COLO829 (cell line): Measurements from ENCODE around the gene FMNL3.

Experiments
- DNase-seq: peaks from one replicate; pipeline ENCODE4 v3.0.0; 2012; ENCODE audit warnings: low spot score

The FMNL3 gene

DNA sequence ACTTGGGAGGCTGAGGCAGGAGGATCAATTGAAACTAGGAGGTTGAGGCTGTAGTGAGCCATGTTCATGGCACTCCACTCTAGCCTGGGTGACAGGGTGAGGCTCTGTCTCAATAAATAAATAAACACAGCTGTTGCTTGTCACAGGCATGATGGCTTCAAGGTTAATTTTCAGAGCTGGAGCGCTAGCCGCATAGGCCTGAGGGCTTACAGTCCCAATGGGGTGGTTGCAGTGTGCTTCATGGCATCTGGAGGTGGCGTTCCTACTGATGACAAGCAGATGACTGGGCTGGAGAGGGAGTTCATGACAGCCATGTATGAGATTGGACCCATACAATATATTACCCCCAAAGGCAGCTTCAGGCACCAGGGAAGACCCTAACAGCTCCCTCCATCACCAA, 1.6 kb upstream of the FMNL3 start:
- no peak for DNase-seq

DNA sequence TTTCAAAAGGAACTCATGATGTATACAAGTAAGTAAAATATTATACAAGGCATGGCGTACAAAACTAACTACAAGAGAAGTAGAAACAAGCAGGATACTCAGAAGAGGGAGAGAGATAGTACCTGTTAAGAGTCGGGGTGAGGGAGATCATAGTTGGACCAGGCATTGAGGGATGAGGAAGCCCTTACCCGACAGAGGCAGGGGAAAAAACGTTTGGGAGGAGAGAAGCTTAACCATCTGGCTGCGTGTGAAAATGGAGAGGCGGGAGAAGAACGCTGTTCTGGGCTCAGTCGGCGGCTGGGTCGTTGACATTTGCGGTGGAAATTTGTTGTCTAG, 575 bp upstream of the FMNL3 start:
- no peak for DNase-seq

DNA sequence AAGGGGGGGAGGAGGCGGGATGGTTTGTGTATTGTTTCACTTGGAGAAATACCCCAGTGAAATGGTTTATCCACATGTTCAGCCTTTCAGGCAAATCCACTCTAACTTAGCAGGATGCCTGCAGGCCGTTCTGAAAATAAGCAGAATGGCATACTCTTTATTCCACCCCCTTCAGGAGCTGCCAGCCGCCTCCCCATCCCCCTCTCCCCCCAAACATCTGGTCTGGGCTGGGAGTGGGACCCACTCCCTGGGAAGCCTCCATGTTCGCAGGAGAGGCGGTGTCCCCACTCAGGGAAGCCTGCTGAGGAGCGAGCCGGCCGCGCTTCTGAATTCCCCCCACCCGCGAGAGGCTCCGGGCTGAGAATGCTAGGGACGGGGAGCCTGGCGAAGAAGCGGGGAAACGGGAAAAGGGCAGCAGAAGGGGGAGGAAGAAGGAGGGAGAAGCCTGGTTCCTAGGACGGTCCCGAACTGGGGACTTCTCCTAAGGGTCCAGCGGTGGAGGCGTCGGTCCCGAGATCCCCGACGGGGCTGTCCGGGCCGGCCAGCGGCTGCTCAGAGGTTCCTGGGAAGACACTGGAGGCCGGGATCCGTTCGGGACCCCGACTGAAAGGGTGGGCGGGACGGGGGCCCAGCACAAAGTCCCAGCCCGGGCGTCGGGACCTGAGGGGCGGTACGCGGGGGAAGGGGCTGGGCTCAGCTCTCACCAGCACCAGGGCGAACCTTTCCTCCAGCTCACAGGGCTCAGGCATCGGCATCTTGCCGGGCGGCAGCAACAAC, 666 bp downstream of the FMNL3 start:
- peak; percentile 20 for DNase-seq

DNA sequence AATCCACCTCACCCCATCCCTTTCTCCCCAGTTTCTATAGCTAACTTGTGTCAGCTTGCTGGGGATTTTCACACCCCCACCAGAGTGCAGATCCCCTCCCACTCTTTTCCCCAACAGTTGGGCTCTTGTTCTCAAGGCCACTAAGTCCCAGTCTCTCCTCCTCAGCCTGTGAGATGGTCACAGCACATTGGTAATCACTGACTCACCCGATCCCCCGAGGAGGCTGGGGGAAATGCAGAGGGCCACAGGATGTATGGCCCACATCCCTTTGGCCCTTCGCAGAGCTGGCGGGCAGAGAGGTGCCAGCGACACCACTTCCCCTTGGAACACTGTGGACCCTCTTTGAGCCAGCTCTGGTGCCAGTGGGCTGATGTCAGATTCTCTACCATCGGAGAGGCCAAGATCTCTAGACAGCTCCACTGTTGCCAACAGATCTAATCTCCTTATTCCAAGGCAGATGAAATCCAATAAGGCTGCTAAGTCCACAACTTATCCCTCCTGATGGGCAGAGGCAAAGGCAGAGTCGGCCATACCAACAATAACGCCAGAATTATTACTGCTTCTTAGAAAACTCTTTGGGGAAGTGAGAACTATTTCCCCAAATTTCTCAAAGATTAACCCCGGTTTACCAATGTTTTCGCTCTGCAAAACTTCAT, 1.6 kb downstream of the FMNL3 start:
- peak; percentile 91 for DNase-seq

DNA sequence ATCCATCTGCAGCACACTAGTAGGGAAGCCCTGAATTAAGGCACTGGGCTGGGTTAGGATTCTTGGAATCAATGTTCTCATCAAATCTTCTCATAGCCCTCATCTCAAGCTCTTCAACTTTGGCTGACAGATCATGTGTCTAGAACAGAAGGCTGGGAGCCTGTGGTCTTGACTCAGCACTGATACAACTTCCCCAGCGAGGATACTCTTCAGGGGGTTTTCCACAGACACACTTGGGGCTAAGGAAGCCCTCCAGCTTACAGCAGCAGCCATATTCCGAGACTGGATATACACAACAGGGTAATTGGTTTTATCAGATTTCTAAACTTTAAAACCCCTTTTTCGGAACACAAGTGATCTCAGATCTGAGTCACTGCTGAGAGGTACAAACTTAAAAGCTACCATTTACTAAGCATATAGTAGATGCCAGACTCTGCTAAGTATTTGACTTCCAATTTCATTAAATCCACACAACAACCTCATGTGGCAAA, 3.5 kb downstream of the FMNL3 start:
- no peak for DNase-seq

DNA sequence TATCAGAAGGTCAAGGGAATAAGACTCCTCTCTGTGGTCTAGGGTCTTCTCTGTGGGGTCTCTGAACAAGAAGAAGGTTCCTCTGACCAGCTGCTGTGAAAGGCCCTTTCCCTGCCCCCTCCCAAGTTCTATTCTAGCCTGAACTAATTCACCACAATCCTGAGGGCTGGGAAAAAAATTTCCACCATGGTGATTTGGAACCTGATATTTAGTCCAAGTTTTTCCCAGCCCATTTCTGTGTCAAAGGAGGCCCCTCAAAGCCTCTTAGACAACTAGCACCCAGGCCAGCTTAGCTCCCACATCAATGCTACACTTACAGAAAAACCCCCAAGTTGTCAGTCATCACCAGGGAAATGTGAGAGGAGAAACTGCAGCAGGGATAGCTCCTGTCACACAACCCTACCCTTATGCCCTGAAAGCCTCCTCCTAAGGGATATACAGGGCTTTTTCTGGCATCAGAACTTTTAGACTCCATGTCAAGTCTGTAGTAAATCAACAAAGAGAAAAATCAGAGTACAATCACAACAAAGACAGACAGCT, 4.5 kb downstream of the FMNL3 start:
- no peak for DNase-seq

DNA sequence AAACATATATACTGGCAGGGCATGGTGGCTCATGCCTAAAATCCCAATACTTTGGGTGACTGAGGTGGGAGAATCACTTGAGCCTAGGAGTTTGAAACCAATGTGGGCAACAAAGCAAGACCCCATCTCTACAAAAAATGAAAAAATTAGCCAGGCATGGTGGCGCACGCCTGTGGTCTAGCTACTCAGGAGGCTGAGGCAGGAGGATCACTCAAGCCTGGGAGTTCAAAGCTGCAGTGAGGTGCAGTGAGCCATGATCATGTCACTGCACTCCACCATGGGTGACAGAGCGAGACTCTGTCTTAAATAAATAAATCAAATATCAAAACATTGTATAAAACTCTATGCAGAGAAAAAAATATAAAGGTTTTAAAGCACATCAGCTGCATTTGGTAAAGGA, 5.2 kb downstream of the FMNL3 start:
- DNase-seq: no peak

DNA sequence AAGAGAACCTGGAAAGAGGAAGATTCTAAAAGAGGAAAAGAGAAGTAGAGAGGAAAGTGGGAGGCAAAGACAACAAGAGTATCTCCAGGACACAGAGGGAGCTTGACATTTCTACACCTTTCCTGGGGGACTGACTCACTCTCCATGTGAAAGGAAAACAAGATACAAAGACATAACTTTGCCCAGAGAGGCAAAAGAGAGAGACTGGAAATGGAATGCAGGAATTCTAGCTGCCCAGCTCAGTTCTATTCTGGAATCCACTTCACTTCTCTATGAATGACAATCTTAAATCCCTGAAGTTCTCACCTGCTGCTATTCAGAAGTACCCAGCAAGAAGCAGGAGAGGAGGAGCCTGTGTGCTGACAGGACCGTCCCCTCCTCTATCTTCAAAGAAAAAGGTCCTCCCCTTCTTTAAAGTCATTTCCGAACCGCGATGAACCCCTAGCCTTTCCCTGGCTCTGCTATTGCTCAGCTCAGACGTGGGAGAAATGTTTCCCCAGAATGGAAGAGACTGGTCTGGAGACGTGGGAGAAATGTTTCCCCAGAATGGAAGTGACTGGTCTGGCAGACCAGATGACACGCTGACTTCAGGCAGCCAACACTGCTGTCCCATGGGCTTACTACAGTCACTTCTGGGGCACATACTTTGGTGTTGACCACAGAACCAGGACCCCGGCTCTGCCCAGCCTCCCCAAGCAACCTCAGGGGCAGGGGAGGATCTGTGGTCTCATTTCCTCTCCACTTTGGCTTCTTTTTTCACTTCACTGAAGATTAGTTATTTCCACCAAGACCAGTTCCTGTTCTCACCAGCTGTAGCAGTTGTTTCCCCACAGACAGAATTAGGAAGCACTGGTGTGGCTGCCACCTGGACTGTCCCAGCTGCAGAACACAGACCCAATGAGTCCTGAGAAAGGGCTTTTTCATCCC, 8.3 kb downstream of the FMNL3 start:
- DNase-seq: no peak

DNA sequence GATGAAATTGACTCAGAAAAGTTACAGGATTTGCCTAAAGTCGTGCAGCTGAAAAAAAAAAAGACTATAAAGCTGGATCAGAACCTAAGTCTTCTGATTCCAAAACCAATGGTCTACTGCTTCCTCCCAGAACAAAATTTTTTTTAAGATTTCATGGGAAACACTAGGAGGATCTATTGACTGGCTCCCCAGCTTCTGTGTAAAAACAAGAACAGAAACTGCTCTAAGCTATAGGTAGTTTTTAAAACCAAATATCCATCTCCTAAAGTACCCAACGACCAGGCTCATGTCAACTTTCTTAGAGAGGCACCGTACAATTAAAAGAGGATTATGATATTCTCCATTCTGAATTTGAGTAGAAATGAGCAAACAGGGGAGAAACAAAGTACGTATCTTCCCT, 9.4 kb downstream of the FMNL3 start:
- no peak for DNase-seq

DNA sequence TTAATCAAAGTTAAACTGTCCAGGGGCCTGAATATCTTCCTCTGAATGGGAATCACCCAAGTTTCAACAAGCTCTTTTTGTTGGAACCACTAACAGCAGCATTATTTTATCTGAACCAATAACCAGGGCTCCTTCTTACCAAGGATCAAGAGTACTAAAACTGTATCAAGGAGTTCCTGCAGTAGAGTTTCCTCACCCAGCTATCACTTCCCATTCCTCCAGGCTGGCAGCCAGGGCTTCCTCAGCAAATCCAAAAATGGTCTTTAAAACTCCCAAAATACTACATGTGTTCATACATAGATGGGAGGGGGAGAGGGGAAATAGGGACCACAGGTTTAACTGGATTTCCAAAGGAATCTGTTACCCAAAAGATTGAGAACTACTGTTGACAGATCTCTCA, 10.5 kb downstream of the FMNL3 start:
- DNase-seq: no peak

DNA sequence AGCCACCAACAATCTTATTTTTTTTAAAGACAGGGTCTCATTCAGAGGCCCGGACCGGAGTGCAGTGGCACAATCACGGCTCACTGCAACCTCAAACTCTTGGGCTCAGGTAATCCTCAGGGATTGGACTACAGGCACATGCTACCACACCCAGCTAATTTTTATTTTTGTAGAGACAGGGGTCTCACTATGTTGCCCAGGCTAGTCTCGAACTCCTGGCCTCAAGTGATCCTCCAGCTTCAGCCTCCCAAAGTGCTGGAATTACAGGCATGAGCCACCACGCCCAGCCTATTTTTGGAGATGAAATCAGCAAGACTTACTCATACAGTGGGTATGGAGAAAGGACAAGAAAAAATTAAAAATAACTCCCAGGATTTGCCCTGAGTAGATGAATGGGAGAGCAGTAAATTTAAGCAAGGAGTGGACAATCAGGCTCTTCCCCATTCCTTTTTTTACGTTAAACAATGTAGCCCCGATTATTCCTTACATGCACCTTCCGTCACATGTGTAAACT, 13.2 kb downstream of the FMNL3 start:
- DNase-seq: no peak

DNA sequence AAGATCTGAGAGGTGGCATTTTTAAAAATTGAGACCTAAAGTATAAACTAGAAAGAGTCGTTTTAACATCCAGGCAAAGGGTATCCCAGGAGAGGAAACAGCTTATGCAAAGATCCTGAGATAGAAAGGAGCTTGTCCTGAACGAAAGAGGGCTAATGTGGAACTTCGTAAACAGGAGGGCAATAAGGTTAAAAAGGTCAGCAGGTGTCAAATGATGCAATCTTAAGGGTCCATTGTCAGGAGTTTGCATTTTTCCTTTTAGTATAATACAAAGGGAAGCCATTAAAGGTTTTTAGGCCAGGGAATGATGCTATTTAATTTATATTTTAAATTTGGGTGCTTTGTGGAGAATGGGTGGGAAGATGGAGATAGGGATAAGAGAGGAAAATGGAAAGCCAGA, 14.4 kb downstream of the FMNL3 start:
- no peak for DNase-seq

DNA sequence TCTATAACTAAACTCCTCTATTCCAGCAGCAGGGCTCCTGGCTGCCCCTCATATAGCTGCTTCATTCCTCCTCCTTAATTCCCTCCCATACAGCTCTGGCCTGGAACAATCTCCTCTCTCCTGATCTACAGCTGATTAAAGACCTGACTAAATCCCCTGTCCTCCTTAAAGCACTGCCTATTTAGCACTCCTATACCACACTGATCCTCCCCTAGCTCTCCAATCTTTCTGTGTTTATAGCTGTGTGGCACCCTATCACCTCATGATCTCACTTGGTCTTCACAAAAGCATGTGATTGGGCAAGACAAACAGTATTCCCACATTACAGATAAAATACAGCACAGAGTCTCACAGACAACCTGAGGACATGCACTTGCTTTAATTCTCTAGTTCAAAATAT, 17.4 kb downstream of the FMNL3 start:
- no peak for DNase-seq

DNA sequence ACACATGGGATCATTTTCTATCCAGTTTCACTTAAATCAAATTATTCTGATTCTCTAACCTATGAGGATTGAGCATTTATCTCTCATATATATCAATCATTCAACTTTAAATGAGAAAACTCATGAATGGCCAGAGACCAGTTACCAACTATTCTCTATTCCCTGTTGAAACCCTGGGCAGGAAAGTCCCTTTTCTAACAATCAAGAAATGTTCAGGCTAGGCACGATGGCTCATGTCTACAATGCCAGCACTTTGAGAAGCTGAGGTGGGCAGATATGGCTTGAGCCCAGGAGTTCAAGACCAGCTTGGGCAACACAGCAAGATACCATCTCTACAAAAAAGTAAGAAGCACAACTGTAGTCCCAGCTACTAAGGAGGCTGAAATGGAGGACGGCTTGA, 18.0 kb downstream of the FMNL3 start:
- no peak for DNase-seq

DNA sequence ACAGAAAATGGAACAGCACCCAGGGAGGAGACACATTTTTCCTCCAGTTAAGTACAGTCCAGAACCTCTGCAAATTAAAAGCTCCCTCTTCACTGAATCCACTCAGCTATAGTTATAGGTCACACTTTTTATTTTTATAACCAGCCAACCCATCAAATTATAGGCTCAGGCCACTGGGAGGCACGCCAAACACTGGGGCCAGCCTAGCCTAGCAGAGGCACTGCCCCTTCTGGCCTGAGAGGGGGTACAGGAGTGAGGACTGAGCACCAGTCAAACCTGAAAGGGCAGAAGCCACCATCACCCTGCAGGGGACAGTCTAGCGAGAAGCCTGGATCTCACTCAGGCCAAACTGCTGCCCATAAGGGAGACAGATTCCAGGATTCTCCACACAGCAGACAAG, 19.3 kb downstream of the FMNL3 start:
- no peak for DNase-seq

DNA sequence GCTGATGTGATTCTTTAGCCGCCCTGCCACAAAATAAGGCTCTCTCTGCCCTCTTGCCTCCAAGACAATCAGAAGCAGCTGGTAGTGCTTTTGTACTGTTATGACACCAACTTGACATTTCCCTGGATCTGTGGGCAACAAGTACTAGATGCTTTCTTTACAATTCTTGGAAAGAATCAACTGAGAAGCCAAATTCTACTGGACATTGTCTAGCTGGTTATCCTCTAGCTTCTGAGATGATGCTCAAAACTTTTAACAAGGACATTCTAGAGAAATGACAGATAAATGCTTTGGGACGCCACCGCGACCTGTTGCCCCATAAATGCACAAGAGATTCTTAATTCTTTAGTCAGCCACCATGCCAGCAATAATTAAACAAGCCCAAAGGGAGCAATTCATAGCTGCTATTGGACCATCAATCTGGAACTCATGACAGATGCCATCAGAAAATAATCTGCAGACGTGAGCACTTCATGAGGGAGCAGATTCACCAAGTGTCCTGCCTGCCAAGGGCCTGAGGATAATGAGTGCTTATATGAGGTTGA, 22.8 kb downstream of the FMNL3 start:
- no peak for DNase-seq

DNA sequence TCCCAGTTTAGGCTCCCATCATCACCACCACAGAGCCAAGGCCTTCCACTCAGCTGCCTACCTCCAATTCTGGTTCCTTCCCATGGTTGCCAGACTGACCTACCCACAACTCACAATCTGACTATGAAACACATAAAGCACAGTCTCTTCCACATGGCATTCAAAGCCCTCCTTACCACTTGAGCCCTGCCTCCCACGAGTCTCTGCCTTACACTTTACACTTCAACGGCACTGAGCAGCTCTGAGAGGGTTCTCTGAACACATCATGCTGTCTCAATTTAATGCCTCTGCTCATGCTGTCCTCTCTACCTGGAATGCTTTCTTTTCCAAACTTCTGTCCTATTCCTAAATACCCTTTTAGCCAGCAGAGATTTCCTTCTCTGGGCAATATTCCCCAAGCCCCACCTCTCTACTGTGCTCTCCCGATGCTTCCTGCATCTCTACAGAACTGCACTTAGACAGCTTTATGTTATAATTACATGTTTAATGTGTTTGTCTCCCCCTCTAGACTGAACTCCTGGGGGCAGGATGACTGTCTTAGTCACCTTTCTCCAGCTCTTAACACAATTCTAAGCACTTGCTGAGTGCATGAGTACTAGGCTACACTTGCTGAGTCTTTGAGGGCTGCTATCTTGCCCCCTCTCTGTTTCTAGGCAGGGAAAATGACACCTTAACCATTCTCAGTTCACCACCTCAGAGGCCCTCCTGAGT, 23.5 kb downstream of the FMNL3 start:
- DNase-seq: no peak

DNA sequence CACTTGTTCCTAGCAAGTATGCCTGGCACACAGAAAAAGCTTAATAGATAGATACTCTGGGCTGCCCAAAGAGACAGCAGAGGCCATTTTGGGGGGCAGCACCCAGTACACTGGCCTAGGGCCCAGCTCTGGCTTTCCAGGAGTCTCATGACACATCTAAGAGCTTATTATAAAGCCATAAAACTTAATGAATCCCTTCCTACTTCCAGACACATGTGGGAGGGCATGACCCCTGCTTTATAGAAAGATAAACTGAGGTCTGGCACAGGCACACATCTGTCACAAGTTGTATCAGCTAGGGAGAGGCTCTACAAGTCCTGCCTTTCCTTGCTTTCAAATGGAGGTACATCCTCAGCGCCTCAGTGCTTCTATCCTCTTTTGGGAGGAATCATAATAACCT, 27.1 kb downstream of the FMNL3 start:
- DNase-seq: no peak

DNA sequence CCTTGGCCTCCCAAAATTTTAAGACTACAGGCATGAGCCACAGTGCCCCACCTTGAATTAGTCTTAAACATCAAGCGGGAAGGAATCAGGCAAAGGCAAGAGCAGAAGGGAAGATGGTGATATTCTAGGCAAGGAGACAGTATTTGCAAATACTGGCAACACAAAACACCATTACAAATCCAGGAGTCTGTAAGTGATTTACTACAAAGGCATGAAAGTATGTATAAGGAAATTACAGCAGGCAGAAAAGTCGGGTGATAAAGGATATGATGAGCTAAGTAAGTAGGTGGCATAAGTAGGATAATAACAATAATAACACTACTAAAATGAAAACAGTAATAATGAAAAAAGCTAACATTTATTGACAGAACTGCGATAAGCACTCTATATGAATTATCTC, 28.5 kb downstream of the FMNL3 start:
- DNase-seq: no peak

DNA sequence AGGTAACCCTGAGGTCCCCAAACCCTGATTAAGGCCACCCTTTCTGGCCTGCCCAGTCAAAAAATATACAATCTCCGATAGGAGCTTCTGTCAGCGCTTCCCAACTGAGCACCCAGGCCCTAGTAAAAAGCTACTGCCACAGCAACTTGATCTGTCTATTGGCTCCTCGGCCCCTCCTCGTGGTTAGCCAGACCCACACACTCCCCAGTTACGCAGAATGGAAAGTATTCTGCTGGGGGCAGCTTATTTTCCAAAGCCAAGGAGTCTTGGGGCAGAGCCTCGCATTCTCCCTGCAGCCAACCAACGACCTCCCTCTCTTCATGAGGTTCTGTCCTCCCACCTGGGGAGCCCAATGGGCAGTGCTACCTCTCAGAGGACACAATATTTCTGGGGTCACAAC, 32.1 kb downstream of the FMNL3 start:
- no peak for DNase-seq

DNA sequence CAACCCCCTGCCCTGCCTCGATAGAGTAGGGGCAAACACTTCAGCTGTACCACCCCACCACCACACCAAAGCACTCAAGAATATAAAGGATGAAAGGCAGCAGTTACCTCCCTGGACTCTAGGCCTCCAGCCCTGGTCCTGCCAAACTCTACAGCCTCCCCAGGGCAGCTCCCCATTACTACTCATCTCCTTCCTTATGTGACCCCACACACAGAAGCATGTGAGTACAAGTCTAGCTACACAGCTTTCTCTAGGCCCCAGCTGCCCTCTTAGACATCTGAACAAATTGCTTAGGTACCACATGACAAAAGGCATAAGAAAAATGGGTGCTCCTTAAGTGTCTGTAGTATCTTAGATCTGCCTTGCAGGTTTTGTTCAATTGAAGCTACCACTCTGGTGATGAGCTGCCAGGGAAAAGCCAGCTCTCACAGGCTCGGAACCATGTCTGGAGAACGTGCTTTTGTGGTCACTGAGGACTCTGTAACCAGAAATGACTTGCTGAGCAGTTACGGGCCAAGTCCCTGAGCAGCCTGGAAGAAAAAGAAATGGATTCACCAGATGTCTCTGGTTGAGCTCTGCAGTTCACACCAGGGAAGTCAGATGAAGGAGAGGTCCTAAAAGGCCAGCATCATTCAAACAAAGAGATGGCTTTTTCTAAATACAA, 32.8 kb downstream of the FMNL3 start:
- DNase-seq: peak; percentile 32
